Activated naive CD4-positive, alpha-beta T cell treated with anti-CD3 and anti-CD28 coated beads, Interleukin-2, amount 10 ng/mL, durations not matched to agents 7 days and 5 days (primary cell): ENCODE results near the gene SULT1A3.
"Not testable (repeated sequence)": the region's sequence is repeated elsewhere in the genome, so short reads cannot be mapped to it uniquely, and the experiment has no call there.

ENCODE experiments used
- CTCF ChIA-PET: fragments of 350-600 bp; sonication (Branson Sonifier 250); formaldehyde crosslinking; loops from one replicate; lab custom pipeline; 2021; ENCODE audit warnings: antibody characterized with exemption; lab: Charles Lee
- DNase-seq: peaks from one replicate; pipeline ENCODE4 v3.0.0-alpha.2; 2020
- H3K27ac Mint-ChIP-seq: one replicate; pipeline ENCODE4 v1.8.0; 2021; ENCODE audit warnings: mild to moderate bottlenecking, moderate library complexity, mixed read lengths
- H3K27me3 Mint-ChIP-seq: one replicate; pipeline ENCODE4 v1.8.0; 2021; ENCODE audit warnings: mild to moderate bottlenecking, mixed read lengths
- H3K36me3 Mint-ChIP-seq: one replicate; pipeline ENCODE4 v1.8.0; 2021; ENCODE audit warnings: mixed read lengths
- H3K4me1 Mint-ChIP-seq: one replicate; pipeline ENCODE4 v1.8.0; 2021; ENCODE audit warnings: mixed read lengths
- H3K4me3 Mint-ChIP-seq: one replicate; pipeline ENCODE4 v1.8.0; 2021; ENCODE audit warnings: mild to moderate bottlenecking, moderate library complexity, mixed read lengths
- H3K9me3 Mint-ChIP-seq: one replicate; pipeline ENCODE4 v1.8.0; 2021; ENCODE audit warnings: mixed read lengths

SULT1A3 gene

GRCh38 chr16:30194172-30194925 lies 4.7 kb upstream of the SULT1A3 start:
- DNase-seq, CTCF ChIA-PET, H3K4me1 Mint-ChIP-seq, H3K27ac Mint-ChIP-seq, H3K4me3 Mint-ChIP-seq, H3K27me3 Mint-ChIP-seq, H3K36me3 Mint-ChIP-seq, H3K9me3 Mint-ChIP-seq: not testable (repeated sequence)

- H3K27me3 Mint-ChIP-seq, H3K27ac Mint-ChIP-seq, H3K4me3 Mint-ChIP-seq, H3K4me1 Mint-ChIP-seq, DNase-seq, H3K9me3 Mint-ChIP-seq, CTCF ChIA-PET, H3K36me3 Mint-ChIP-seq: not testable (repeated sequence)
Observed at GRCh38 chr16:30197001-30197400, 2.1 kb upstream of the SULT1A3 start.

GRCh38 chr16:30199608-30200343 lies 721 bp downstream of the SULT1A3 start:
- H3K4me3 Mint-ChIP-seq, H3K27ac Mint-ChIP-seq, DNase-seq, H3K4me1 Mint-ChIP-seq, H3K9me3 Mint-ChIP-seq, H3K27me3 Mint-ChIP-seq, H3K36me3 Mint-ChIP-seq, CTCF ChIA-PET: not testable (repeated sequence)

GRCh38 chr16:30205541-30206236 lies 6.6 kb downstream of the SULT1A3 start:
- H3K36me3 Mint-ChIP-seq, H3K4me1 Mint-ChIP-seq, H3K9me3 Mint-ChIP-seq, CTCF ChIA-PET, H3K4me3 Mint-ChIP-seq, H3K27ac Mint-ChIP-seq, H3K27me3 Mint-ChIP-seq: not testable (repeated sequence)
- peak; percentile 29 for DNase-seq

GRCh38 chr16:30206252-30206651 lies 7.2 kb downstream of the SULT1A3 start:
- CTCF ChIA-PET, H3K27ac Mint-ChIP-seq, H3K27me3 Mint-ChIP-seq, H3K36me3 Mint-ChIP-seq, H3K4me1 Mint-ChIP-seq, H3K9me3 Mint-ChIP-seq, H3K4me3 Mint-ChIP-seq, DNase-seq: not testable (repeated sequence)

- CTCF ChIA-PET, H3K36me3 Mint-ChIP-seq, H3K4me1 Mint-ChIP-seq, H3K27me3 Mint-ChIP-seq, H3K9me3 Mint-ChIP-seq, H3K27ac Mint-ChIP-seq, H3K4me3 Mint-ChIP-seq: not testable (repeated sequence)
- peak; percentile 5 for DNase-seq
Observed at GRCh38 chr16:30207063-30207704, 8.1 kb downstream of the SULT1A3 start.

- H3K36me3 Mint-ChIP-seq, CTCF ChIA-PET, H3K4me1 Mint-ChIP-seq, H3K9me3 Mint-ChIP-seq, H3K27ac Mint-ChIP-seq, H3K4me3 Mint-ChIP-seq, H3K27me3 Mint-ChIP-seq: not testable (repeated sequence)
- DNase-seq: peak; percentile 56
Observed at GRCh38 chr16:30209032-30209431, 10.0 kb downstream of the SULT1A3 start.

- H3K9me3 Mint-ChIP-seq, H3K4me3 Mint-ChIP-seq, H3K27ac Mint-ChIP-seq, DNase-seq, CTCF ChIA-PET, H3K4me1 Mint-ChIP-seq, H3K27me3 Mint-ChIP-seq, H3K36me3 Mint-ChIP-seq: not testable (repeated sequence)
Observed at GRCh38 chr16:30211414-30211813, 12.4 kb downstream of the SULT1A3 start.

GRCh38 chr16:30217082-30217481 lies 18.0 kb downstream of the SULT1A3 start:
- DNase-seq, H3K27me3 Mint-ChIP-seq, H3K27ac Mint-ChIP-seq, H3K4me3 Mint-ChIP-seq, CTCF ChIA-PET, H3K36me3 Mint-ChIP-seq, H3K9me3 Mint-ChIP-seq, H3K4me1 Mint-ChIP-seq: not testable (repeated sequence)

GRCh38 chr16:30248379-30248778 lies 49.3 kb downstream of the SULT1A3 start, which contains the start of gene NPIPB13:
TSS of gene NPIPB13 (minus strand) at chr16:30248479. CDS start at chr16:30245573, 2,906 bp downstream.
- CTCF ChIA-PET, H3K4me1 Mint-ChIP-seq, DNase-seq, H3K27me3 Mint-ChIP-seq, H3K27ac Mint-ChIP-seq, H3K36me3 Mint-ChIP-seq, H3K4me3 Mint-ChIP-seq, H3K9me3 Mint-ChIP-seq: not testable (repeated sequence)
